Neural cell (in vitro differentiated cells): ENCODE measurements around the gene NFILZ.

Experiments used
- EP300 ChIP-seq: fragments of 450-650 bp; conservative IDR thresholded peaks from 2 replicates; pipeline ENCODE4 v1.6.1; 2014; ENCODE audit warnings: antibody characterized with exemption, mild to moderate bottlenecking, moderate library complexity; ENCODE audit not compliant: poor library complexity, severe bottlenecking
- POLR2AphosphoS5 ChIP-seq: IDR thresholded peaks from 2 replicates; pipeline ENCODE4 v1.6.1; 2012
- RAD21 ChIP-seq: fragments of 450-650 bp; conservative IDR thresholded peaks from 2 replicates; pipeline ENCODE4 v1.6.1; 2014; ENCODE audit warnings: antibody characterized with exemption, mild to moderate bottlenecking, moderate library complexity
- TAF1 ChIP-seq: IDR thresholded peaks from 2 replicates; pipeline ENCODE4 v1.6.1; 2012; ENCODE audit warnings: low read depth
- TF ChIP-seq, protein P1 (sequence below): fragments of 450-650 bp; IDR thresholded peaks from 2 replicates; pipeline ENCODE4 v1.5.1; 2014; ENCODE audit warnings: antibody characterized with exemption, mild to moderate bottlenecking, moderate library complexity; ENCODE audit not compliant: poor library complexity, severe bottlenecking
- TF ChIP-seq, protein P2 (sequence below): IDR thresholded peaks from 2 replicates; pipeline ENCODE4 v1.6.1; 2012; ENCODE audit warnings: borderline replicate concordance

DNA sequence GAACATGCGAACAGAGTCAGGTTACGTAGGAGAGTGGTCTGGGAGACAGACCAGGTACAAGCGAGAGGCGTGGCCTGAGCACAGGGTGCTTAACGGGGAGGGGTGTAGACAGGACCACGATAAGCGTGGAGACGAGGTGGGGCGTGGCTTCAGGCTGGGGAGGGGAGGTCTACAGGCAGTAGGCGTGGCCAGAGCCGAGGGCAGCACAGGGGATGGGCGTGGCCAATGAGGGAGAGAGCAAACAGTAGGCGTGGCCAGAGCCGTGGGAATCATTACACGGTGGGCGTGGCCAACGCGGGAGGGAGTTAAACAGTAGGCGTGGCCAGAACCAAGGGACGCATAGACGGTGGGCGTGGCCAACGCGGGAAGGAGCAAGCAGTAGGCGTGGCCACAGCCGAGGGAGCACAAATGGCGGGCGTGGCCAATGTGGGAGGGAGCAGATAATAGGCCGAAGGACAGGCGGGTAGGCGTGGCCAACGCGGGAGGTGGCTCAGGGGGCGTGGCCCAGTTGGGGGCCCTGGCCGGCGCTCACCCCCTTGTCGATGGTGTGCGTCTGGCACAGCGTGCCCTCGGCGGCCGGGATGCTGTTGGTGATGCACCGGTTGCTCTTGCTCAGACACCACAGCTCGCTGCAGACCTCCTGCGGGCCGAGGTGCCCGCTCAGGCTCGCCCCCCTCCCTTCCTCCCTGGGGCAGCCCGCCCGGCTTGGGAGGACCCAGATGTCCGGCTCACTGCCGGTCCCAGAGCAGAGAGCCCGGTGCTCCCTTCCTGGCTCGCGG is 38.0 kb upstream of the NFILZ start:
- TF ChIP-seq EP300 (no peak), TAF1 (no peak), POLR2AphosphoS5 (no peak), RAD21 (no peak)
- TF ChIP-seq, protein P1, sequence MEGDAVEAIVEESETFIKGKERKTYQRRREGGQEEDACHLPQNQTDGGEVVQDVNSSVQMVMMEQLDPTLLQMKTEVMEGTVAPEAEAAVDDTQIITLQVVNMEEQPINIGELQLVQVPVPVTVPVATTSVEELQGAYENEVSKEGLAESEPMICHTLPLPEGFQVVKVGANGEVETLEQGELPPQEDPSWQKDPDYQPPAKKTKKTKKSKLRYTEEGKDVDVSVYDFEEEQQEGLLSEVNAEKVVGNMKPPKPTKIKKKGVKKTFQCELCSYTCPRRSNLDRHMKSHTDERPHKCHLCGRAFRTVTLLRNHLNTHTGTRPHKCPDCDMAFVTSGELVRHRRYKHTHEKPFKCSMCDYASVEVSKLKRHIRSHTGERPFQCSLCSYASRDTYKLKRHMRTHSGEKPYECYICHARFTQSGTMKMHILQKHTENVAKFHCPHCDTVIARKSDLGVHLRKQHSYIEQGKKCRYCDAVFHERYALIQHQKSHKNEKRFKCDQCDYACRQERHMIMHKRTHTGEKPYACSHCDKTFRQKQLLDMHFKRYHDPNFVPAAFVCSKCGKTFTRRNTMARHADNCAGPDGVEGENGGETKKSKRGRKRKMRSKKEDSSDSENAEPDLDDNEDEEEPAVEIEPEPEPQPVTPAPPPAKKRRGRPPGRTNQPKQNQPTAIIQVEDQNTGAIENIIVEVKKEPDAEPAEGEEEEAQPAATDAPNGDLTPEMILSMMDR = no peak
- TF ChIP-seq, protein P2, sequence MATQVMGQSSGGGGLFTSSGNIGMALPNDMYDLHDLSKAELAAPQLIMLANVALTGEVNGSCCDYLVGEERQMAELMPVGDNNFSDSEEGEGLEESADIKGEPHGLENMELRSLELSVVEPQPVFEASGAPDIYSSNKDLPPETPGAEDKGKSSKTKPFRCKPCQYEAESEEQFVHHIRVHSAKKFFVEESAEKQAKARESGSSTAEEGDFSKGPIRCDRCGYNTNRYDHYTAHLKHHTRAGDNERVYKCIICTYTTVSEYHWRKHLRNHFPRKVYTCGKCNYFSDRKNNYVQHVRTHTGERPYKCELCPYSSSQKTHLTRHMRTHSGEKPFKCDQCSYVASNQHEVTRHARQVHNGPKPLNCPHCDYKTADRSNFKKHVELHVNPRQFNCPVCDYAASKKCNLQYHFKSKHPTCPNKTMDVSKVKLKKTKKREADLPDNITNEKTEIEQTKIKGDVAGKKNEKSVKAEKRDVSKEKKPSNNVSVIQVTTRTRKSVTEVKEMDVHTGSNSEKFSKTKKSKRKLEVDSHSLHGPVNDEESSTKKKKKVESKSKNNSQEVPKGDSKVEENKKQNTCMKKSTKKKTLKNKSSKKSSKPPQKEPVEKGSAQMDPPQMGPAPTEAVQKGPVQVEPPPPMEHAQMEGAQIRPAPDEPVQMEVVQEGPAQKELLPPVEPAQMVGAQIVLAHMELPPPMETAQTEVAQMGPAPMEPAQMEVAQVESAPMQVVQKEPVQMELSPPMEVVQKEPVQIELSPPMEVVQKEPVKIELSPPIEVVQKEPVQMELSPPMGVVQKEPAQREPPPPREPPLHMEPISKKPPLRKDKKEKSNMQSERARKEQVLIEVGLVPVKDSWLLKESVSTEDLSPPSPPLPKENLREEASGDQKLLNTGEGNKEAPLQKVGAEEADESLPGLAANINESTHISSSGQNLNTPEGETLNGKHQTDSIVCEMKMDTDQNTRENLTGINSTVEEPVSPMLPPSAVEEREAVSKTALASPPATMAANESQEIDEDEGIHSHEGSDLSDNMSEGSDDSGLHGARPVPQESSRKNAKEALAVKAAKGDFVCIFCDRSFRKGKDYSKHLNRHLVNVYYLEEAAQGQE = no peak
